ENCODE results near the gene CLDN9. TPM values are rescaled to one million over a fixed set of nuclear protein-coding genes. Genes with fewer than 3 reads are reported as not detected.
A peak's percentile ranks its signal among the peaks of the same experiment; 100 is the strongest.

CLDN9 gene
- total RNA-seq, 2 experiments from 2014 or later = not detected

- Mint-ChIP-seq H3K4me1 (ENCODE audit: low read depth) (no peaks in the 10 kb centered on the region), H3K9me3 (no peaks in the 10 kb centered on the region), H3K4me3 (no peak overlapping the region), H3K27me3 (peaks cover 3% of the 10 kb centered on the region), H3K36me3 (ENCODE audit: low read depth) (no peaks in the 10 kb centered on the region), H3K27ac (no peak overlapping the region)
- ATAC-seq (no peak), DNase-seq (no peak)
- CTCF ChIA-PET = interaction anchor here (1.5 to 5.8 kb wide), 3 partner anchors 28 to 128 kb away, joined by 3 to 85 read pairs (median 5); no protein-coding TSS in a partner anchor
- intact Hi-C loops (cut with micrococcal nuclease) = no loop called here
- POLR2A ChIA-PET = interaction anchor here (0.8 to 1.1 kb wide), 3 partner anchors 29 to 116 kb away, joined by 3 to 4 read pairs (median 4); no protein-coding TSS in a partner anchor
- no peak for TF ChIP-seq CTCF (IDR thresholded peaks at IDR 0.05)
Observed at GRCh38 chr16:3001316-3001715, 11.4 kb upstream of the CLDN9 start.

GRCh38 chr16:3003582-3004270 lies 9.0 kb upstream of the CLDN9 start:
- Mint-ChIP-seq H3K27ac (no peak overlapping the region), H3K36me3 (ENCODE audit: low read depth) (no peaks in the 10 kb centered on the region), H3K9me3 (no peaks in the 10 kb centered on the region), H3K4me1 (ENCODE audit: low read depth) (peaks cover 19% of the 10 kb centered on the region), H3K27me3 (peaks cover 5% of the 10 kb centered on the region), H3K4me3 (no peak overlapping the region)
- ChIA-PET POLR2A (interaction anchor here (1.4 kb wide), 1 partner anchor 17 kb away, joined by 5 read pairs; the partner anchor contains the start of gene TNFRSF12A), CTCF (interaction anchor here (0.6 to 5.8 kb wide), 13 partner anchors 9 to 192 kb away, joined by 3 to 85 read pairs (median 4); partner anchors contain the start of genes CLDN6, HCFC1R1, THOC6 and TNFRSF12A)
- intact Hi-C loops (cut with micrococcal nuclease) = no loop called here
- DNase-seq (peak; percentile 98), ATAC-seq (peak; percentile 99)
- peak; percentile 59 for TF ChIP-seq CTCF (IDR thresholded peaks at IDR 0.05)

GRCh38 chr16:3004319-3004718 lies 8.4 kb upstream of the CLDN9 start:
- Mint-ChIP-seq H3K9me3 (no peaks in the 10 kb centered on the region), H3K4me1 (ENCODE audit: low read depth) (peaks cover 21% of the 10 kb centered on the region), H3K4me3 (no peak overlapping the region), H3K27me3 (peaks cover 5% of the 10 kb centered on the region), H3K36me3 (ENCODE audit: low read depth) (no peaks in the 10 kb centered on the region), H3K27ac (no peak overlapping the region)
- ATAC-seq = no peak
- DNase-seq = peak; percentile 34
- ChIA-PET POLR2A (interaction anchor here (1.4 kb wide), 1 partner anchor 16 kb away, joined by 5 read pairs; the partner anchor contains the start of gene TNFRSF12A), CTCF (interaction anchor here (0.6 to 5.8 kb wide), 13 partner anchors 9 to 192 kb away, joined by 3 to 85 read pairs (median 4); partner anchors contain the start of genes CLDN6, HCFC1R1, THOC6 and TNFRSF12A)
- intact Hi-C loops (cut with micrococcal nuclease) = no loop called here
- no peak for TF ChIP-seq CTCF (IDR thresholded peaks at IDR 0.05)

- ChIA-PET CTCF (interaction anchor here (1.3 to 5.8 kb wide), 3 partner anchors 16 to 34 kb away, joined by 3 to 85 read pairs (median 56); partner anchors contain the start of genes CLDN6, HCFC1R1, THOC6 and TNFRSF12A), POLR2A (interaction anchor here (1.4 kb wide), 1 partner anchor 16 kb away, joined by 5 read pairs; the partner anchor contains the start of gene TNFRSF12A)
- H3K36me3 Mint-ChIP-seq (ENCODE audit: low read depth) = no peaks in the 10 kb centered on the region
- peak overlapping the region; percentile 55 for H3K4me3 Mint-ChIP-seq
- peaks cover 5% of the 10 kb centered on the region for H3K27me3 Mint-ChIP-seq
- TF ChIP-seq CTCF (IDR thresholded peaks at IDR 0.05) = no peak
- intact Hi-C loops (cut with micrococcal nuclease) = no loop called here
- H3K27ac Mint-ChIP-seq = no peak overlapping the region
- ATAC-seq = no peak
- DNase-seq = no peak
- no peaks in the 10 kb centered on the region for H3K9me3 Mint-ChIP-seq
- peaks cover 21% of the 10 kb centered on the region for H3K4me1 Mint-ChIP-seq (ENCODE audit: low read depth)
Observed at GRCh38 chr16:3004781-3005284, 7.9 kb upstream of the CLDN9 start.
